ENCODE data around the gene ZBTB16.

DNA sequence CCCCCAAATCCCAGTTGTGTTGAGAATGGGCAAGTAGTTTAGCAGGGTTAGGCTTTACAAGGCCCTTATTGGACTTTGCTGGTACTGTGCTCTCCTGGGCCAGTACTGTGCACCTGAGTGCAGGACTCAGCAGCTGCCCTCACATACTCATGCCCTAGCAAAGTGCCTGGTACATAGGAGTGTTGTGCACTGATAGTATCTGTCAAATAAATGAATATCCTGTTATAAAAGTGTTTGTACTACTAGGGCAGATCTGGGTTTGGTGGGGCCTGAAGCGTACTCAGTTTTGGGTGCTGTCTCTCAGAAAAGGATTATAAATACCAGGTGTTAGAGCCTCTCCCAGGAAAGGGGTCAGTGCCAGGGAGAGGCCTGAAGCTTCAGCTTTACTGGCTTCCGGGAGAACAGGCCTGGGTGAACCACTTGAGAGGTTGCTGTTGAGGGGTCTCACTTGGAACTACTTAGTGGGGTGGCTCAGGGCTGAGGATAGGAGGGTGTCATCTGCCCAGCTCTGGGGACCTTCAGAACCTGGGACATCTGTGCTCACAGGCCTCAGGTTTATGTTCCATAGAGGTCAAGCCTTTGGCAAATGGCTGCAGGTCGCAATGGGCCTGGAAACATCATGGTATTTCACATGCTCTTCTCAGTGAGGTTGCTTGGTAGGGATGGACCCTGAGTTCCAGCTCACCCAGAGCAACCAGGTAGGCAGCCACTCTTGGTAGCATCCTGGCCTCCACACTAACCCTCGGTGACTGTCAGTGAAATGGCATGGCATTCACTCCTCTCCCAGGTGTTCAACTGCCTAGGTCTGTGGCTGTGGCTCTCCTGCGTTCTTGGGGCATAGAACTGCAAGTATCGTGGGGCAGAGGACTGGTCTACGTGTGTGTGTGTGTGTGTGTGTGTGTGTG is 106.1 kb downstream of the ZBTB16 start:
- TF ChIP-seq POLR2A (IDR thresholded peaks at IDR 0.05): no peak
- TF ChIP-seq, protein P1, sequence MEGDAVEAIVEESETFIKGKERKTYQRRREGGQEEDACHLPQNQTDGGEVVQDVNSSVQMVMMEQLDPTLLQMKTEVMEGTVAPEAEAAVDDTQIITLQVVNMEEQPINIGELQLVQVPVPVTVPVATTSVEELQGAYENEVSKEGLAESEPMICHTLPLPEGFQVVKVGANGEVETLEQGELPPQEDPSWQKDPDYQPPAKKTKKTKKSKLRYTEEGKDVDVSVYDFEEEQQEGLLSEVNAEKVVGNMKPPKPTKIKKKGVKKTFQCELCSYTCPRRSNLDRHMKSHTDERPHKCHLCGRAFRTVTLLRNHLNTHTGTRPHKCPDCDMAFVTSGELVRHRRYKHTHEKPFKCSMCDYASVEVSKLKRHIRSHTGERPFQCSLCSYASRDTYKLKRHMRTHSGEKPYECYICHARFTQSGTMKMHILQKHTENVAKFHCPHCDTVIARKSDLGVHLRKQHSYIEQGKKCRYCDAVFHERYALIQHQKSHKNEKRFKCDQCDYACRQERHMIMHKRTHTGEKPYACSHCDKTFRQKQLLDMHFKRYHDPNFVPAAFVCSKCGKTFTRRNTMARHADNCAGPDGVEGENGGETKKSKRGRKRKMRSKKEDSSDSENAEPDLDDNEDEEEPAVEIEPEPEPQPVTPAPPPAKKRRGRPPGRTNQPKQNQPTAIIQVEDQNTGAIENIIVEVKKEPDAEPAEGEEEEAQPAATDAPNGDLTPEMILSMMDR (IDR thresholded peaks at IDR 0.05): no peak

Data from adrenal gland (tissue), 5 donors.